NCI-H526 treated with DMSO at 0.1 percent for 48 hours (cell line): Measurements from ENCODE around the gene C10orf105.

Source experiments
- DNase-seq: peaks from one replicate; lab custom pipeline; 2025; lab: John Stamatoyannopoulos, UW

C10orf105 gene

GRCh38 chr10:71751515-71752224 lies 32.1 kb upstream of the C10orf105 start:
- no peak for DNase-seq

- DNase-seq, result no peak
Measured at GRCh38 chr10:71750986-71751385, 31.4 kb upstream of the C10orf105 start.

GRCh38 chr10:71750124-71750841 lies 30.7 kb upstream of the C10orf105 start:
- DNase-seq, result no peak

GRCh38 chr10:71749396-71749795 lies 29.8 kb upstream of the C10orf105 start:
- no peak for DNase-seq

- no peak for DNase-seq
Measured at GRCh38 chr10:71748671-71749191, 29.2 kb upstream of the C10orf105 start.

- no peak for DNase-seq
Measured at GRCh38 chr10:71747551-71748523, 28.3 kb upstream of the C10orf105 start.

- no peak for DNase-seq
Measured at GRCh38 chr10:71747039-71747531, 27.5 kb upstream of the C10orf105 start.

GRCh38 chr10:71746344-71747037 lies 26.9 kb upstream of the C10orf105 start:
- no peak for DNase-seq

- no peak for DNase-seq
Measured at GRCh38 chr10:71745664-71746250, 26.2 kb upstream of the C10orf105 start.

GRCh38 chr10:71744897-71745663 lies 25.5 kb upstream of the C10orf105 start:
- DNase-seq, result no peak

- no peak for DNase-seq
Measured at GRCh38 chr10:71743866-71744265, 24.3 kb upstream of the C10orf105 start.

GRCh38 chr10:71743089-71743838 lies 23.7 kb upstream of the C10orf105 start:
- DNase-seq, result no peak

- DNase-seq, result no peak
Measured at GRCh38 chr10:71742301-71743088, 22.9 kb upstream of the C10orf105 start.

GRCh38 chr10:71741671-71742070 lies 22.1 kb upstream of the C10orf105 start:
- DNase-seq, result no peak

- DNase-seq, result no peak
Measured at GRCh38 chr10:71741029-71741428, 21.5 kb upstream of the C10orf105 start.

- DNase-seq, result no peak
Measured at GRCh38 chr10:71740069-71740653, 20.6 kb upstream of the C10orf105 start.

- no peak for DNase-seq
Measured at GRCh38 chr10:71739358-71739900, 19.9 kb upstream of the C10orf105 start.

- DNase-seq, result no peak
Measured at GRCh38 chr10:71737834-71738197, 18.2 kb upstream of the C10orf105 start.
